Epithelial cell of esophagus (primary cell): ENCODE measurements around the gene AKAP4.

Experiments used
- DNase-seq: peaks from one replicate; pipeline ENCODE4 v3.0.0; 2010; ENCODE audit warnings: low read depth
- H3K4me3 ChIP-seq: 2 replicates; pipeline ENCODE4 v1.5.1; 2011; ENCODE audit warnings: mild to moderate bottlenecking, low read length, control low read depth
- CTCF ChIP-seq: IDR thresholded peaks from 2 replicates; pipeline ENCODE4 v1.5.1; 2011; ENCODE audit warnings: low read depth, mild to moderate bottlenecking, low read length, control low read depth, inconsistent platforms; ENCODE audit not compliant: insufficient read depth; ENCODE audit errors: missing control alignments

Gene AKAP4, protein sequence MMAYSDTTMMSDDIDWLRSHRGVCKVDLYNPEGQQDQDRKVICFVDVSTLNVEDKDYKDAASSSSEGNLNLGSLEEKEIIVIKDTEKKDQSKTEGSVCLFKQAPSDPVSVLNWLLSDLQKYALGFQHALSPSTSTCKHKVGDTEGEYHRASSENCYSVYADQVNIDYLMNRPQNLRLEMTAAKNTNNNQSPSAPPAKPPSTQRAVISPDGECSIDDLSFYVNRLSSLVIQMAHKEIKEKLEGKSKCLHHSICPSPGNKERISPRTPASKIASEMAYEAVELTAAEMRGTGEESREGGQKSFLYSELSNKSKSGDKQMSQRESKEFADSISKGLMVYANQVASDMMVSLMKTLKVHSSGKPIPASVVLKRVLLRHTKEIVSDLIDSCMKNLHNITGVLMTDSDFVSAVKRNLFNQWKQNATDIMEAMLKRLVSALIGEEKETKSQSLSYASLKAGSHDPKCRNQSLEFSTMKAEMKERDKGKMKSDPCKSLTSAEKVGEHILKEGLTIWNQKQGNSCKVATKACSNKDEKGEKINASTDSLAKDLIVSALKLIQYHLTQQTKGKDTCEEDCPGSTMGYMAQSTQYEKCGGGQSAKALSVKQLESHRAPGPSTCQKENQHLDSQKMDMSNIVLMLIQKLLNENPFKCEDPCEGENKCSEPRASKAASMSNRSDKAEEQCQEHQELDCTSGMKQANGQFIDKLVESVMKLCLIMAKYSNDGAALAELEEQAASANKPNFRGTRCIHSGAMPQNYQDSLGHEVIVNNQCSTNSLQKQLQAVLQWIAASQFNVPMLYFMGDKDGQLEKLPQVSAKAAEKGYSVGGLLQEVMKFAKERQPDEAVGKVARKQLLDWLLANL

DNA sequence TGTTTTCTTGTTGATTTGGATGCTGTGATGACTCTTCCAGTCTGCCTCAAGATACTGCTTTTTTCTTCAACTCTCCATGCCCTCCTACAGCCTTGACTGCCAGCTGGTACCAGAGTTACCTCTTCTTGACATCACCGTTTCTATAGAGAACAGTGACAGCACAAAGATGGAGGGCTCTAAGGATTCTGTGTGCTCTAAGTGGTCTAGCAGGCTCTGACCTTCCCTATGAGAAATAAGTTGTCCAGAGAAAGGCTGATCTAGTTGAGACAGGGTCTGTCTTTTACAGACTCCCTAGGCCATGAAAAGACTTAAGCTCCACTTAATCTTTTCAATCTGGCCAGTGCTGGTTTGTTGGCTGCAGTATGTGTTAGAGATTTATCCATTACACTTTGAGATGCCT lies at the start of gene AKAP4:
TSS of gene AKAP4 (minus strand) at position 101 of the 400 bp plus-strand sequence. CDS start 118 bp downstream, outside the sequence.
- no peak for DNase-seq
- H3K4me3 ChIP-seq, result no peak within 1 kb of the TSS
- no peak for TF ChIP-seq CTCF

DNA sequence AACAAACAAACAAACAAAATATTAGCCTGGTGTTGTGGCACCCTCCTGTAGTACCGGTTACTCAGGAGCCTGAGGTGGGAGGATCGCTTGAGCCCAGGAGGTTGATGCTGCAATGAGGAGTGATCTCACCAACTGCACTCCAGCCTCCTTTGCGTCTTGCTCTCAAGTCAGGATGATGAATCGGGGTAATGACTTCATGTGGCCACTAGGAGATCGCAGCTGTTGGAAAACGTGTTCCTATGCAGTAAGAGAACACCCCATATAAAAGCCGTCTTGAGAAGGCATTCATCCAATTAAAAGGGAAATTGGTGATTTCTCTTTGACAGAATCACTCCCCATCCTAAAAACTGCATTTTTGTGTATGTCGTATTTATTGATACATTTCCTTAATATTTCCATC lies 10.7 kb upstream of the AKAP4 start:
- H3K4me3 ChIP-seq, result no peak overlapping the region
- DNase-seq, result peak; percentile 27
- TF ChIP-seq CTCF, result peak; percentile 31

- DNase-seq, result no peak
- no peak for TF ChIP-seq CTCF
- H3K4me3 ChIP-seq, result no peak overlapping the region
These were observed 5.9 kb upstream of the AKAP4 start for GRCh38 chrX:50206753-50207152.

DNA sequence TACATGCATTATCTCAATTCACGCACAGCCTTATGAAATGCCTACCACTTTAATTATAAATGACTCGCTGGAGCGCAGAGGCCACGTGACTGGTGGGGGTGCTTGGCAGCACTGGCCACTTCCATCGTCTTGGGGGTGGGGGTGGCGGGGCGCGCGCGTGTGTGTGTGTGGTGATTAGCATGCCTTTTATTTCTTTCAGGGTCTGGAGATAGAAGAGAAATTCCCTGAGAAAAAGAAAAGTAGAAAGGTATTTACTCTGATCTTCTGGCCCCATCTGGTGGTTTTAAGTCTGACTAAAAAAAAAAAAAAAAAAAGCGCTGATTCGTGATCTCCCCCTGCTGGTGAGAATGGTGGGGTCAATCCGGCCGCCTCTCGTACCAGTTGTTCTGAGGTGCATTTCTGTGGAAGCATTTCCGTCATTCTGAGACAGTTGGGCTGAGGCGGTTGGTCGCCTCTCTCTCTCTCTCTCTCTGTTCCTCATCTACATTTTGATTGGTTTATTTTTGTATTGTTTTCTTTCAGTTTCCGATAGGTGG lies 3.6 kb upstream of the AKAP4 start, which contains the start of gene CCNB3:
TSS of gene CCNB3 (plus strand) at position 402 of the 536 bp plus-strand sequence. CDS start 80,399 bp downstream, outside the sequence.
- DNase-seq, result peak; percentile 72
- TF ChIP-seq CTCF, result peak; percentile 60
- peak within 1 kb of the TSS; percentile 26 for H3K4me3 ChIP-seq

- H3K4me3 ChIP-seq, result no peak overlapping the region
- peak; percentile 65 for DNase-seq
- no peak for TF ChIP-seq CTCF
These were observed 1.7 kb upstream of the AKAP4 start for GRCh38 chrX:50202539-50202938.

DNA sequence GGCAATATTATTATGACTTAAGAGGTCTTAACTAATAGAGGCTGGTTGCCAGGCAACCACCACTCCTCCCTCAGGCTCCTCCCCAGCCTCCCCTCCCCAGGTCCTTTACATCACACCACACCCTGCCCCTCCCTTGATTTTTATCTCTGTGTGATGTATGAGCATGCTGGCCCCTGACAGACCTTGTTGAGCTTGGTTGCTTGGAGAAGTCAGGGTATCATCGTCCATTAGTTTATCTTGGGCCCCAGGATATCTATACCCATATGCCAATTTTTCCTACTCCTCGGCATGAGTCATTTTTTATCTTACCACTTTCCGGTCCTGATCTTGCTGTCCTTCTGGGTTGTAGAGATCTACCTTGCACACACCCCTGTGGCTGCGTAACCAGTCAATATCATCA lies 2.5 kb downstream of the AKAP4 start:
- H3K4me3 ChIP-seq, result no peak overlapping the region
- no peak for TF ChIP-seq CTCF
- no peak for DNase-seq
